Karpas-422 (cell line): ENCODE results near the gene KIR3DL2. TPM values are rescaled to one million over a fixed set of nuclear protein-coding genes. Genes with fewer than 3 reads are reported as not detected.
"Not testable (repeated sequence)": the region's sequence is repeated elsewhere in the genome, so short reads cannot be mapped to it uniquely, and the experiment has no call there.

Source experiments
- DNase-seq: peaks from one replicate; pipeline ENCODE4 v3.0.0-alpha.2; 2015
- H2AFZ ChIP-seq: fragments of 200-600 bp; sonication (generic); 2 replicates; pipeline ENCODE4 v1.6.1; 2014; ENCODE audit warnings: antibody characterized with exemption, low read length, mixed read lengths
- H3K27ac ChIP-seq: fragments of 200-600 bp; sonication (generic); 2 replicates; pipeline ENCODE4 v1.5.1; 2014; ENCODE audit warnings: mild to moderate bottlenecking, low read length, moderate library complexity
- H3K27me3 ChIP-seq: fragments of 200-600 bp; sonication (generic); 2 replicates; pipeline ENCODE4 v1.6.1; 2014; ENCODE audit warnings: low read length, mixed read lengths
- H3K36me3 ChIP-seq: fragments of 200-600 bp; sonication (generic); 2 replicates; pipeline ENCODE4 v1.6.1; 2014; ENCODE audit warnings: low read length, mixed read lengths; ENCODE audit not compliant: insufficient read depth
- H3K4me1 ChIP-seq: fragments of 200-600 bp; sonication (generic); 2 replicates; pipeline ENCODE4 v1.6.1; 2014; ENCODE audit warnings: mild to moderate bottlenecking, low read length, mixed read lengths
- H3K4me2 ChIP-seq: fragments of 200-600 bp; sonication (generic); 2 replicates; pipeline ENCODE4 v1.6.1; 2014; ENCODE audit warnings: low read length, low read depth, mild to moderate bottlenecking; ENCODE audit not compliant: poor library complexity, severe bottlenecking
- H3K4me3 ChIP-seq: fragments of 200-600 bp; sonication (generic); 2 replicates; pipeline ENCODE4 v1.5.1; 2014; ENCODE audit warnings: mild to moderate bottlenecking, antibody characterized with exemption, low read length, mixed read lengths
- H3K79me2 ChIP-seq: fragments of 200-600 bp; sonication (generic); 2 replicates; pipeline ENCODE4 v1.6.1; 2014; ENCODE audit warnings: mild to moderate bottlenecking, low read length, mixed read lengths
- H3K9ac ChIP-seq: fragments of 200-600 bp; sonication (generic); 2 replicates; pipeline ENCODE4 v1.6.0; 2014; ENCODE audit warnings: low read length
- H3K9me2 ChIP-seq: fragments of 200-600 bp; sonication (generic), shearing (Covaris generic); replicated peaks from 2 replicates; pipeline ENCODE4 v1.6.0; 2014; ENCODE audit warnings: mild to moderate bottlenecking, low read length, moderate library complexity; ENCODE audit not compliant: insufficient read depth
- H3K9me3 ChIP-seq: fragments of 300-700, 200-600 bp; sonication (generic); 2 replicates; pipeline ENCODE4 v1.6.1; 2014; ENCODE audit warnings: low read length, mixed read lengths
- H4K20me1 ChIP-seq: fragments of 200-600 bp; sonication (generic); 2 replicates; pipeline ENCODE4 v1.6.1; 2014; ENCODE audit warnings: mild to moderate bottlenecking, antibody characterized with exemption, low read length, low read depth; ENCODE audit not compliant: insufficient read depth
- total RNA-seq: library from RNA; depleted of rRNA; stranded (reverse); fragments of >200 nt; shearing (Covaris generic); gene quantifications from 2 replicates; pipeline ENCODE4 v1.2.3, GENCODE V29; 2014; ENCODE audit warnings: low replicate concordance

Gene KIR3DL2
- total RNA-seq, 1 experiment from 2014 or later: not detected

DNA sequence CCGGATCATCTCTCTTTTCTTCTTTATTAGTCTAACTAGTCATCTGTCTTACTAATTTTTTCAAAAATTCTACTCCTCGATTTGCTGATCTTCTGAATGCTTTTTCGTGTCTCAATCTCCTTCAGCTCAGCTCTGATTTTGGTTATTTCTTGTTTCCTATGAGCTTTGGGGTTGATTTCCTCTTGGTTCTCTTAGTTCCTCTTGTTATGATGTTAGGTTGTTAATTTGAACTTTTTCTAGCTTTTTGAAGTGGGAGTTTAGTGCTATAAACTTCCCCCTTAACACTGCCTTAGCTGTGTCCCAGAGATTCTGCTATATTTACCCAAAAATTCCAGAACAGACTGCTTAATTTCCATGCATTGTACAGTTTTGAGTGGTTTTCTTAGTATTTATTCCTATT lies 27.2 kb downstream of the KIR3DL2 start:
- Histone ChIP-seq H3K4me3 (no peak overlapping the region), H2AFZ (no peak overlapping the region), H3K9me3 (no peaks in the 10 kb centered on the region), H3K9ac (no peak overlapping the region), H3K79me2 (no peaks in the 10 kb centered on the region), H3K27me3 (no peaks in the 10 kb centered on the region), H3K9me2 (no peaks in the 10 kb centered on the region), H3K4me2 (no peak overlapping the region), H3K36me3 (no peaks in the 10 kb centered on the region), H3K4me1 (no peaks in the 10 kb centered on the region), H3K27ac (no peak overlapping the region), H4K20me1 (no peaks in the 10 kb centered on the region)
- no peak for DNase-seq

DNA sequence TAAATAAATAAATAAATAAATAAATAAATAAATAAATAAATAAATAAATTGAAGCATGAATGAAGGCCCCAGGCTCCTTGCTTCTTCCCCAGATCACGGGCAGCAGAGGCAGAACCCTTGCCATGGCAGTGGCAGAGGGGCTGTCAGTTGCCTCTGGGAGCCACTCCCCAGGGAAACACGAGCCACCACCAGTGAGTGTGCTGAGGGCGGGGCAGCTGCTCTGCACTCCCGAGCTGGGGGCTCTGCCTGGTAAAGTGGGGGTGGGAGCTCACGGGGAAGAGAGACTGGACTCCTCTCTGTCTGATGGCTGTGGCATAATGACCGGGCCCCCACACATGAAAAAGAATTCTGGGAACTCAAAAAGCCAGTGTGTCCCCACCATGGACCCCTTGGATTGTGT lies 31.6 kb downstream of the KIR3DL2 start:
- Histone ChIP-seq H3K79me2 (no peaks in the 10 kb centered on the region), H3K9me2 (no peaks in the 10 kb centered on the region), H3K4me2 (no peak overlapping the region), H4K20me1 (no peaks in the 10 kb centered on the region), H2AFZ (no peak overlapping the region), H3K36me3 (no peaks in the 10 kb centered on the region), H3K4me1 (no peaks in the 10 kb centered on the region), H3K27me3 (no peaks in the 10 kb centered on the region), H3K4me3 (no peak overlapping the region), H3K9ac (no peak overlapping the region), H3K27ac (no peak overlapping the region), H3K9me3 (no peaks in the 10 kb centered on the region)
- no peak for DNase-seq

GRCh38 chr19:54882758-54883157 lies 32.5 kb downstream of the KIR3DL2 start:
- H3K9me2 ChIP-seq: no peaks in the 10 kb centered on the region
- no peaks in the 10 kb centered on the region for H3K4me1 ChIP-seq
- no peak overlapping the region for H3K4me3 ChIP-seq
- H4K20me1 ChIP-seq: no peaks in the 10 kb centered on the region
- H3K27me3 ChIP-seq: no peaks in the 10 kb centered on the region
- H2AFZ ChIP-seq: no peak overlapping the region
- no peaks in the 10 kb centered on the region for H3K79me2 ChIP-seq
- H3K9me3 ChIP-seq: no peaks in the 10 kb centered on the region
- peak; percentile 50 for DNase-seq
- H3K9ac ChIP-seq: no peak overlapping the region
- no peak overlapping the region for H3K4me2 ChIP-seq
- H3K27ac ChIP-seq: no peak overlapping the region
- H3K36me3 ChIP-seq: no peaks in the 10 kb centered on the region

GRCh38 chr19:54883228-54883627 lies 33.0 kb downstream of the KIR3DL2 start:
- Histone ChIP-seq H3K4me1 (no peaks in the 10 kb centered on the region), H3K27me3 (no peaks in the 10 kb centered on the region), H3K9ac (no peak overlapping the region), H4K20me1 (no peaks in the 10 kb centered on the region), H3K79me2 (no peaks in the 10 kb centered on the region), H3K4me2 (no peak overlapping the region), H2AFZ (no peak overlapping the region), H3K9me2 (no peaks in the 10 kb centered on the region), H3K4me3 (no peak overlapping the region), H3K9me3 (no peaks in the 10 kb centered on the region), H3K27ac (no peak overlapping the region), H3K36me3 (no peaks in the 10 kb centered on the region)
- peak; percentile 26 for DNase-seq

DNA sequence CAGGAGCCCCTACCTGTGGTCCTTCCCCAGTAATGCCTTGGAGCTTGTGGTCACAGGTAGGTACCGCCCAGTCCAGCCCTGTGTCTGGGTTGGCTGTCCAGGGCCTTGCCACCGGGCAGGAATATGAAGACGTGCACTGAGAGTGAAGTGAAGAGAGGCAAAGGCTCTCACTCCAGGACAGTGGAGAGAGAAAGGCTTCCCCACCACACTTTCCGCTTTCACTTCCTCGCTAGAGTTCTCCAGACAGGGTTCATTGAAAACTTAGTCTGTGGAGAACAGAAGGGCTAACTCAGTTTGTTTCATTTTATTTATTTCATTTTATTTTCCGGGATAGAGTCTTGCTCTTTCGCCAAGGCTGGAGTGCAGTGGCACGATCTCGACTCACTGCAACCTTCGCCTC lies 38.0 kb downstream of the KIR3DL2 start:
- Histone ChIP-seq H3K79me2 (no peaks in the 10 kb centered on the region), H3K4me2 (no peak overlapping the region), H3K9me3 (no peaks in the 10 kb centered on the region)

DNA sequence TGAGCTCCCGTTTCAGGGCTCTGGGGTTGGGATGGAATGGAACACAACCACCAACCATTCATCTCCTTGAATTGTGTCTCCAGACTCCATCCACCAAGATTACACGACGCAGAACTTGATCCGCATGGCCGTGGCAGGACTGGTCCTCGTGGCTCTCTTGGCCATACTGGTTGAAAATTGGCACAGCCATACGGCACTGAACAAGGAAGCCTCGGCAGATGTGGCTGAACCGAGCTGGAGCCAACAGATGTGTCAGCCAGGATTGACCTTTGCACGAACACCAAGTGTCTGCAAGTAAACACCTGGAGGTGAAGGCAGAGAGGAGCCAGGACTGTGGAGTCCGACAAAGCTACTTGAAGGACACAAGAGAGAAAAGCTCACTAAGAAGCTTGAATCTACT lies 39.3 kb downstream of the KIR3DL2 start:
- Histone ChIP-seq H3K79me2 (no peaks in the 10 kb centered on the region), H3K27ac (no peak overlapping the region), H3K9ac (no peak overlapping the region), H3K9me3 (no peaks in the 10 kb centered on the region), H3K4me1 (no peaks in the 10 kb centered on the region), H3K36me3 (no peaks in the 10 kb centered on the region), H3K4me3 (no peak overlapping the region), H3K27me3 (no peaks in the 10 kb centered on the region), H2AFZ (no peak overlapping the region), H3K4me2 (no peak overlapping the region), H4K20me1 (no peaks in the 10 kb centered on the region), H3K9me2 (no peaks in the 10 kb centered on the region)
- DNase-seq: no peak

More for the DNA sequence above, 38.0 kb downstream of the KIR3DL2 start:
- H3K9me2 ChIP-seq: no peaks in the 10 kb centered on the region
- no peaks in the 10 kb centered on the region for H4K20me1 ChIP-seq
- no peak overlapping the region for H3K9ac ChIP-seq
- H3K27ac ChIP-seq: no peak overlapping the region
- DNase-seq: peak; percentile 40
- no peaks in the 10 kb centered on the region for H3K4me1 ChIP-seq
- no peak overlapping the region for H2AFZ ChIP-seq
- H3K36me3 ChIP-seq: no peaks in the 10 kb centered on the region
- no peak overlapping the region for H3K4me3 ChIP-seq
- H3K27me3 ChIP-seq: no peaks in the 10 kb centered on the region

GRCh38 chr19:54893406-54893805 lies 43.2 kb downstream of the KIR3DL2 start:
- no peak overlapping the region for H3K4me2 ChIP-seq

DNA sequence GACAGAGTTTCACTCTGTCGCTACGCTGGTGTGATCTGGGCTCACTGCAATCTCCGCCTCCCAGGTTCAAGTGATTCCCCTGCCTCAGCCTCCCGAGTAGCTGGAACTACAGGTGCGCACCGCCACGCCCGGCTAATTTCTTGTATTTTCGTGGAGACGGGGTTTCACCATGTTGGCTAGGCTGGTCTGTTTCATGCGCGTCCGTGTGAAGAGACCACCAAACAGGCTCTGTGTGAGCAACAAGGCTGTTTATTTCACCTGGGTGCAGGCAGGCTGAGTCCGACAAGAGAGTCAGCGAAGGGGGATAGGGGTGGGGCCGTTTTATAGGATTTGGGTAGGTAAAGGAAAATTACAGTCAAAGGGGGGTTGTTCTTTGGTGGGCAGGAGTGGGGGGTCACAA lies 43.9 kb downstream of the KIR3DL2 start:
- not testable (repeated sequence) for H3K27ac ChIP-seq, H3K9me2 ChIP-seq, H3K4me1 ChIP-seq, H3K79me2 ChIP-seq, H3K4me2 ChIP-seq, H3K9ac ChIP-seq, H4K20me1 ChIP-seq, H3K27me3 ChIP-seq, H3K36me3 ChIP-seq, DNase-seq, H2AFZ ChIP-seq, H3K4me3 ChIP-seq, H3K9me3 ChIP-seq

More at GRCh38 chr19:54893406-54893805, 43.2 kb downstream of the KIR3DL2 start:
- no peaks in the 10 kb centered on the region for H3K9me2 ChIP-seq
- no peaks in the 10 kb centered on the region for H3K27me3 ChIP-seq
- H3K36me3 ChIP-seq: no peaks in the 10 kb centered on the region
- H3K4me3 ChIP-seq: no peak overlapping the region
- H3K4me1 ChIP-seq: no peaks in the 10 kb centered on the region
- H4K20me1 ChIP-seq: no peaks in the 10 kb centered on the region
- H3K79me2 ChIP-seq: no peaks in the 10 kb centered on the region
- H3K9me3 ChIP-seq: no peaks in the 10 kb centered on the region
- H2AFZ ChIP-seq: no peak overlapping the region
- H3K9ac ChIP-seq: no peak overlapping the region
- DNase-seq: no peak
- no peak overlapping the region for H3K27ac ChIP-seq

- no peak for DNase-seq
- Histone ChIP-seq H3K27ac (no peak overlapping the region), H3K9me2 (no peaks in the 10 kb centered on the region), H3K27me3 (no peaks in the 10 kb centered on the region), H3K4me3 (no peak overlapping the region), H2AFZ (no peak overlapping the region), H4K20me1 (no peaks in the 10 kb centered on the region), H3K9ac (no peak overlapping the region), H3K9me3 (no peaks in the 10 kb centered on the region), H3K79me2 (no peaks in the 10 kb centered on the region), H3K4me2 (no peak overlapping the region), H3K4me1 (no peaks in the 10 kb centered on the region), H3K36me3 (no peaks in the 10 kb centered on the region)
Observed at GRCh38 chr19:54896036-54896435, 45.8 kb downstream of the KIR3DL2 start.
